ENCODE data around the gene RASSF9. TPM values are rescaled to one million over a fixed set of nuclear protein-coding genes. Genes with fewer than 3 reads are reported as not detected.
A peak's percentile ranks its signal among the peaks of the same experiment; 100 is the strongest.

The RASSF9 gene
- total RNA-seq, 4 donors from 2014 or later, result 6.4 to 17.8 (median 9.1) TPM

- Histone ChIP-seq H3K27ac (no peak overlapping the region), H3K36me3 (no peaks in the 10 kb centered on the region), H3K4me3 (no peak overlapping the region), H3K4me1 (no peaks in the 10 kb centered on the region), H3K9me3 (no peaks in the 10 kb centered on the region), H3K27me3 (no peaks in the 10 kb centered on the region)
- no peak for DNase-seq
- intact Hi-C loops (cut with DNase I; ENCODE audit: low total_unique reads), result no loop called here
- no peak for TF ChIP-seq POLR2A (IDR thresholded peaks at IDR 0.05)
- TF ChIP-seq, protein P1, sequence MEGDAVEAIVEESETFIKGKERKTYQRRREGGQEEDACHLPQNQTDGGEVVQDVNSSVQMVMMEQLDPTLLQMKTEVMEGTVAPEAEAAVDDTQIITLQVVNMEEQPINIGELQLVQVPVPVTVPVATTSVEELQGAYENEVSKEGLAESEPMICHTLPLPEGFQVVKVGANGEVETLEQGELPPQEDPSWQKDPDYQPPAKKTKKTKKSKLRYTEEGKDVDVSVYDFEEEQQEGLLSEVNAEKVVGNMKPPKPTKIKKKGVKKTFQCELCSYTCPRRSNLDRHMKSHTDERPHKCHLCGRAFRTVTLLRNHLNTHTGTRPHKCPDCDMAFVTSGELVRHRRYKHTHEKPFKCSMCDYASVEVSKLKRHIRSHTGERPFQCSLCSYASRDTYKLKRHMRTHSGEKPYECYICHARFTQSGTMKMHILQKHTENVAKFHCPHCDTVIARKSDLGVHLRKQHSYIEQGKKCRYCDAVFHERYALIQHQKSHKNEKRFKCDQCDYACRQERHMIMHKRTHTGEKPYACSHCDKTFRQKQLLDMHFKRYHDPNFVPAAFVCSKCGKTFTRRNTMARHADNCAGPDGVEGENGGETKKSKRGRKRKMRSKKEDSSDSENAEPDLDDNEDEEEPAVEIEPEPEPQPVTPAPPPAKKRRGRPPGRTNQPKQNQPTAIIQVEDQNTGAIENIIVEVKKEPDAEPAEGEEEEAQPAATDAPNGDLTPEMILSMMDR (IDR thresholded peaks at IDR 0.05), result no peak
Measured at GRCh38 chr12:85843606-85844310, 7.5 kb upstream of the RASSF9 start.

- TF ChIP-seq, protein P1 (IDR thresholded peaks at IDR 0.05), result no peak
- no peak for TF ChIP-seq POLR2A (IDR thresholded peaks at IDR 0.05)
- intact Hi-C loops (cut with DNase I; ENCODE audit: low total_unique reads), result no loop called here
- Histone ChIP-seq H3K4me1 (no peaks in the 10 kb centered on the region), H3K36me3 (no peaks in the 10 kb centered on the region), H3K9me3 (no peaks in the 10 kb centered on the region), H3K4me3 (peak overlapping the region; percentile 35 to 38), H3K27me3 (no peaks in the 10 kb centered on the region), H3K27ac (peak overlapping the region; percentile 79 to 91)
- DNase-seq, result no peak
Measured at GRCh38 chr12:85835426-85836196, 598 bp downstream of the RASSF9 start.

DNA sequence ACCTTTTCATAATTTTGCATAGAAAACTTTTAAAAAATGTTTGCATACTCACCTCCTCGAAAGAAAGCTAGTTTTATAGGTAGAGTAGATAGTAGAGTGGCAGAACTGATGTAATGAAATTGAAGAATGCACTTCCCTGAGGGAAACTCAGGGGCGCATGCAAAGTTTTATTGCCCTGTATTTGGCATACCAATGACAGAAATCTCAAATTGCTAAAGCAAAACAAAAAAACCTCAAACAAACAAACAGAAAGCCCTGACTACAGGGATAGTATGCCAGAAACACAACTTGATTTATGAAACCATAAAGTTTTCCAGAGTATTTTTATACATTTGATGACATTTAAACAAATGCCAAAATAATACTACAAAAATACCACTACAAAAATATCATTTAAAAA lies 1.8 kb downstream of the RASSF9 start:
- Histone ChIP-seq H3K9me3 (no peaks in the 10 kb centered on the region), H3K4me3 (peak overlapping the region; percentile 15 to 35)
- no peak for TF ChIP-seq POLR2A (IDR thresholded peaks at IDR 0.05)
- TF ChIP-seq, protein P1 (IDR thresholded peaks at IDR 0.05), result no peak

GRCh38 chr12:85833579-85833978 lies 2.6 kb downstream of the RASSF9 start:
- Histone ChIP-seq H3K9me3 (no peaks in the 10 kb centered on the region), H3K36me3 (no peaks in the 10 kb centered on the region), H3K4me3 (no peak overlapping the region), H3K27ac (peak overlapping the region in 1 of 2 donors; percentile 91), H3K27me3 (no peaks in the 10 kb centered on the region), H3K4me1 (no peaks in the 10 kb centered on the region)
- DNase-seq, result no peak
- intact Hi-C loops (cut with DNase I; ENCODE audit: low total_unique reads), result no loop called here
- TF ChIP-seq POLR2A (IDR thresholded peaks at IDR 0.05), result no peak
- TF ChIP-seq, protein P1 (IDR thresholded peaks at IDR 0.05), result no peak

More for the DNA sequence above, 1.8 kb downstream of the RASSF9 start:
- Histone ChIP-seq H3K36me3 (no peaks in the 10 kb centered on the region), H3K27ac (peak overlapping the region; percentile 30 to 91), H3K4me1 (no peaks in the 10 kb centered on the region), H3K27me3 (no peaks in the 10 kb centered on the region)
- intact Hi-C loops (cut with DNase I; ENCODE audit: low total_unique reads), result no loop called here
- no peak for DNase-seq

Measured in uterus (tissue), 4 donors.